Measurements from ENCODE around the gene VTI1A. TPM values are rescaled to one million over a fixed set of nuclear protein-coding genes. Genes with fewer than 3 reads are reported as not detected.

Gene VTI1A
- polyA plus RNA-seq, 1 of the 3 experiments (the other 2 are of a cell fraction) = 8.3 TPM

DNA sequence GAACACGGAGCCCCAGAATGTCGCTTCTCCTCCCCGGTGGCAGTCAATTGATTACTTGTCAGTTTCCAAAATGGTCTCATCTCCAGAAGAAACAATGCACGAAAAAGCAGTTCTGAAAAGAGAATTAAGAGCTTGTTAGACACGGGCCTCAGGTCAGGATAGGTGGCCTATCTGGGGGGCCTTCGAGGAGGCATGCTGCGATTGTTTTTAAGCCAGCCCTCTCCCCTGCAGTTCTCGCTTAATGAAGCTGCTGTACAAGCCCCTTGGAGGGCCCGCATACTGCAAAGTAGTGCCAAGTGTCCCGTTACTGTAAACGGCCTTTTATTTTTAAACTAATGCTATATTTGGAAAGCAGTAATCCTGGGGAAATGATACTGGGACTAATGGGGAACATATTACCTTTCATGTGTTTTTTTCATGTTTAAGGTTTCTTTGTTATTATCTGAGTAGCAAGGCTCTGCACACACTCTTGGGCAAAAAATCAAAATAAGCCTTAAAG lies 388.3 kb downstream of the VTI1A start:
- H3K9ac ChIP-seq = no peak overlapping the region
- H3K9me3 ChIP-seq = no peaks in the 10 kb centered on the region
- no peak overlapping the region for H3K4me3 ChIP-seq (ENCODE audit: low read depth in 2 of 2, low read length in 1 of 2)
- no peak overlapping the region for H3K4me2 ChIP-seq
- H3K27me3 ChIP-seq (ENCODE audit: insufficient read depth) = no peaks in the 10 kb centered on the region
- no peaks in the 10 kb centered on the region for H3K36me3 ChIP-seq (replicated peaks in 1 of 2; ENCODE audit: control insufficient read depth in 1 of 2, insufficient read depth in 2 of 2, low read length in 1 of 2)
- no peak for DNase-seq
- 91% methylated on average over 11 of the region's 11 CpGs for WGBS (ENCODE audit: low lambda C conversion rate)
- POLR2A ChIA-PET = no interaction called here
- CTCF ChIA-PET = interaction anchor here (1.3 to 1.5 kb wide), 2 partner anchors 29 to 114 kb away, joined by 3 read pairs; no protein-coding TSS in a partner anchor
- no peaks in the 10 kb centered on the region for H3K9me2 ChIP-seq
- peaks cover 0 to 3% of the 10 kb centered on the region in 2 experiments; a peak in 1 of 4 replicates for H3K4me1 ChIP-seq (ENCODE audit: control insufficient read depth in 1 of 2, insufficient read depth in 2 of 2, low read depth in 1 of 2, low read length in 1 of 2)
- H3K79me2 ChIP-seq (ENCODE audit: insufficient read depth) = no peaks in the 10 kb centered on the region
- no peak overlapping the region for H2AFZ ChIP-seq (ENCODE audit: low read depth)
- no peak overlapping the region for H3K27ac ChIP-seq (ENCODE audit: low read depth in 2 of 2, low read length in 1 of 2)
- H3F3A ChIP-seq (replicated peaks; ENCODE audit: insufficient read depth) = no peaks in the 10 kb centered on the region
- H4K20me1 ChIP-seq (ENCODE audit: insufficient read depth) = no peaks in the 10 kb centered on the region
- TF ChIP-seq GATA2 (CRISPR knock-in tag; IDR thresholded peaks at IDR 0.05) = no peak
- TF ChIP-seq EZH2phosphoT487 (IDR thresholded peaks at IDR 0.05; ENCODE audit: borderline replicate concordance, low read depth) = no peak
- TF ChIP-seq, protein P1, sequence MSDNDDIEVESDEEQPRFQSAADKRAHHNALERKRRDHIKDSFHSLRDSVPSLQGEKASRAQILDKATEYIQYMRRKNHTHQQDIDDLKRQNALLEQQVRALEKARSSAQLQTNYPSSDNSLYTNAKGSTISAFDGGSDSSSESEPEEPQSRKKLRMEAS (IDR thresholded peaks at IDR 0.05; ENCODE audit: low read depth) = no peak
- no peak for TF ChIP-seq GABPA (IDR thresholded peaks at IDR 0.05; ENCODE audit: low read depth)
- TF ChIP-seq SIN3A (IDR thresholded peaks at IDR 0.05; ENCODE audit: borderline replicate concordance, low read depth, low read length) = no peak
- no peak for TF ChIP-seq RXRA (IDR thresholded peaks at IDR 0.05; ENCODE audit: borderline replicate concordance, low read depth)

DNA sequence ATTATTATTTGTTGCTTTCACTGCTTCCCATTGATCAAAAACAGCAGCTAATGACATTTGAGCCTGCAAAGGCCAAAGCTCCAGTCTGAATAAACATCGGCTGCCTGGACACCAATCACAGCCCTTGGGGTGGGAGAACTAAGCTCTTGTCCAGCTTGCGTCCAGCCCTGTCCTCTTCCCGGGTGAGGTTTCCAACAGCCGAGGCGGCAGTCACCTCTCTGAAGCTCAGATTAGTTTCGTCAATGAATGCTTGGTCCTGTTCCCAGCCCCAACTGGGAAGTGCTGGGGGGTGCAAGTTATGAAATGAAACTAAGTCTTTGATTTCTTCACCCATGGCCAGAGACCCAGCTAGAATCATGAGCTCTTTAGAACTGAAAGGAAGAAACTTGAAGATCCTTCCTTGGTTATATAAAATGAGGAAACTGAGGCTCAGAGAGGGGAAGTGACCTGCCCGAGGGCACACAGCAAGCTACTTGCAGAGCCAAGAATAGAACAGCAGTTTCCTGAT lies 389.0 kb downstream of the VTI1A start:
- no peaks in the 10 kb centered on the region for H3K9me3 ChIP-seq
- no peaks in the 10 kb centered on the region for H3K9me2 ChIP-seq
- no peaks in the 10 kb centered on the region for H3K79me2 ChIP-seq (ENCODE audit: insufficient read depth)
- H4K20me1 ChIP-seq (ENCODE audit: insufficient read depth) = no peaks in the 10 kb centered on the region
- DNase-seq = no peak
- no peak overlapping the region for H3K4me2 ChIP-seq
- no peak overlapping the region for H2AFZ ChIP-seq (ENCODE audit: low read depth)
- H3F3A ChIP-seq (replicated peaks; ENCODE audit: insufficient read depth) = no peaks in the 10 kb centered on the region
- WGBS (ENCODE audit: low lambda C conversion rate) = 87% methylated on average over 7 of the region's 7 CpGs
- H3K27me3 ChIP-seq (ENCODE audit: insufficient read depth) = no peaks in the 10 kb centered on the region
- no peak overlapping the region for H3K27ac ChIP-seq (ENCODE audit: low read depth in 2 of 2, low read length in 1 of 2)
- peaks cover 0 to 3% of the 10 kb centered on the region in 2 experiments; a peak in 1 of 4 replicates for H3K4me1 ChIP-seq (ENCODE audit: control insufficient read depth in 1 of 2, insufficient read depth in 2 of 2, low read depth in 1 of 2, low read length in 1 of 2)
- H3K4me3 ChIP-seq (ENCODE audit: low read depth in 2 of 2, low read length in 1 of 2) = no peak overlapping the region
- H3K9ac ChIP-seq = no peak overlapping the region
- H3K36me3 ChIP-seq (replicated peaks in 1 of 2; ENCODE audit: control insufficient read depth in 1 of 2, insufficient read depth in 2 of 2, low read length in 1 of 2) = no peaks in the 10 kb centered on the region
- CTCF ChIA-PET = interaction anchor here (1.3 kb wide), 1 partner anchor 115 kb away, joined by 3 read pairs; no protein-coding TSS in a partner anchor
- TF ChIP-seq, protein P2, sequence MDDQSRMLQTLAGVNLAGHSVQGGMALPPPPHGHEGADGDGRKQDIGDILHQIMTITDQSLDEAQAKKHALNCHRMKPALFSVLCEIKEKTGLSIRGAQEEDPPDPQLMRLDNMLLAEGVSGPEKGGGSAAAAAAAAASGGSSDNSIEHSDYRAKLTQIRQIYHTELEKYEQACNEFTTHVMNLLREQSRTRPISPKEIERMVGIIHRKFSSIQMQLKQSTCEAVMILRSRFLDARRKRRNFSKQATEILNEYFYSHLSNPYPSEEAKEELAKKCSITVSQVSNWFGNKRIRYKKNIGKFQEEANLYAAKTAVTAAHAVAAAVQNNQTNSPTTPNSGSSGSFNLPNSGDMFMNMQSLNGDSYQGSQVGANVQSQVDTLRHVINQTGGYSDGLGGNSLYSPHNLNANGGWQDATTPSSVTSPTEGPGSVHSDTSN (IDR thresholded peaks at IDR 0.05) = no peak
- TF ChIP-seq GABPA (IDR thresholded peaks at IDR 0.05; ENCODE audit: low read depth) = no peak
- TF ChIP-seq, protein P3, sequence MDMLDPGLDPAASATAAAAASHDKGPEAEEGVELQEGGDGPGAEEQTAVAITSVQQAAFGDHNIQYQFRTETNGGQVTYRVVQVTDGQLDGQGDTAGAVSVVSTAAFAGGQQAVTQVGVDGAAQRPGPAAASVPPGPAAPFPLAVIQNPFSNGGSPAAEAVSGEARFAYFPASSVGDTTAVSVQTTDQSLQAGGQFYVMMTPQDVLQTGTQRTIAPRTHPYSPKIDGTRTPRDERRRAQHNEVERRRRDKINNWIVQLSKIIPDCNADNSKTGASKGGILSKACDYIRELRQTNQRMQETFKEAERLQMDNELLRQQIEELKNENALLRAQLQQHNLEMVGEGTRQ (IDR thresholded peaks at IDR 0.05; ENCODE audit: borderline replicate concordance, low read depth, low read length) = no peak
- no peak for TF ChIP-seq GATA2 (CRISPR knock-in tag; IDR thresholded peaks at IDR 0.05)
- no peak for TF ChIP-seq ELF1 (IDR thresholded peaks at IDR 0.05)
- TF ChIP-seq, protein P4, sequence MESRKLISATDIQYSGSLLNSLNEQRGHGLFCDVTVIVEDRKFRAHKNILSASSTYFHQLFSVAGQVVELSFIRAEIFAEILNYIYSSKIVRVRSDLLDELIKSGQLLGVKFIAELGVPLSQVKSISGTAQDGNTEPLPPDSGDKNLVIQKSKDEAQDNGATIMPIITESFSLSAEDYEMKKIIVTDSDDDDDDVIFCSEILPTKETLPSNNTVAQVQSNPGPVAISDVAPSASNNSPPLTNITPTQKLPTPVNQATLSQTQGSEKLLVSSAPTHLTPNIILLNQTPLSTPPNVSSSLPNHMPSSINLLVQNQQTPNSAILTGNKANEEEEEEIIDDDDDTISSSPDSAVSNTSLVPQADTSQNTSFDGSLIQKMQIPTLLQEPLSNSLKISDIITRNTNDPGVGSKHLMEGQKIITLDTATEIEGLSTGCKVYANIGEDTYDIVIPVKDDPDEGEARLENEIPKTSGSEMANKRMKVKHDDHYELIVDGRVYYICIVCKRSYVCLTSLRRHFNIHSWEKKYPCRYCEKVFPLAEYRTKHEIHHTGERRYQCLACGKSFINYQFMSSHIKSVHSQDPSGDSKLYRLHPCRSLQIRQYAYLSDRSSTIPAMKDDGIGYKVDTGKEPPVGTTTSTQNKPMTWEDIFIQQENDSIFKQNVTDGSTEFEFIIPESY (IDR thresholded peaks at IDR 0.05; ENCODE audit: borderline replicate concordance, low read depth) = no peak
- TF ChIP-seq RXRA (IDR thresholded peaks at IDR 0.05; ENCODE audit: borderline replicate concordance, low read depth) = no peak
- no peak for TF ChIP-seq YY1 (IDR thresholded peaks at IDR 0.05; ENCODE audit: low read depth)
- no peak for TF ChIP-seq RAD21 (IDR thresholded peaks at IDR 0.05; ENCODE audit: low read length)
- TF ChIP-seq NFIC (IDR thresholded peaks at IDR 0.05; ENCODE audit: borderline replicate concordance) = no peak
- TF ChIP-seq FOSL2 (IDR thresholded peaks at IDR 0.05; ENCODE audit: borderline replicate concordance, low read depth) = no peak
- POLR2A ChIA-PET = no interaction called here
